ENCODE measurements around the gene POLDIP3.
"Not testable (repeated sequence)": the region's sequence is repeated elsewhere in the genome, so short reads cannot be mapped to it uniquely, and the experiment has no call there.

The POLDIP3 gene

DNA sequence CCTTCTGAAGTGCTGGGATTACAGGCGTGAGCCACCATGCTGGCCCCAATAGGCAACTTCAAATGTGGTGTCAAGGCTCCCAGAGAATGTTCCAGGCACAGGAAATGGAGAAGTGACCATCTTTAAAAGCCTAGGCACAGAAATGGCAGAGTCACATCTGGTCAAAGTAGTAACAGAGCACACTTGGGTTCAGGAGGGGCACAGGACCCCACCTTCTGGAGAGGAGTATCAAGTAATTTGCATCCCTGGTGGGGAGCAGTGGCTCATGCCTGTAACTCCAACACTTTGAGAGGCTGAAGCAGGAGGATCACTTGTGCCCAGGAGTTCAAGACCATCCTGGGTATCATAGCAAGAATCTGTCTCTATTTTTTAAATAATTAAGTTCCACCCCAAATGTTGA lies 31.7 kb downstream of the POLDIP3 start:
- no peak for DNase-seq

DNA sequence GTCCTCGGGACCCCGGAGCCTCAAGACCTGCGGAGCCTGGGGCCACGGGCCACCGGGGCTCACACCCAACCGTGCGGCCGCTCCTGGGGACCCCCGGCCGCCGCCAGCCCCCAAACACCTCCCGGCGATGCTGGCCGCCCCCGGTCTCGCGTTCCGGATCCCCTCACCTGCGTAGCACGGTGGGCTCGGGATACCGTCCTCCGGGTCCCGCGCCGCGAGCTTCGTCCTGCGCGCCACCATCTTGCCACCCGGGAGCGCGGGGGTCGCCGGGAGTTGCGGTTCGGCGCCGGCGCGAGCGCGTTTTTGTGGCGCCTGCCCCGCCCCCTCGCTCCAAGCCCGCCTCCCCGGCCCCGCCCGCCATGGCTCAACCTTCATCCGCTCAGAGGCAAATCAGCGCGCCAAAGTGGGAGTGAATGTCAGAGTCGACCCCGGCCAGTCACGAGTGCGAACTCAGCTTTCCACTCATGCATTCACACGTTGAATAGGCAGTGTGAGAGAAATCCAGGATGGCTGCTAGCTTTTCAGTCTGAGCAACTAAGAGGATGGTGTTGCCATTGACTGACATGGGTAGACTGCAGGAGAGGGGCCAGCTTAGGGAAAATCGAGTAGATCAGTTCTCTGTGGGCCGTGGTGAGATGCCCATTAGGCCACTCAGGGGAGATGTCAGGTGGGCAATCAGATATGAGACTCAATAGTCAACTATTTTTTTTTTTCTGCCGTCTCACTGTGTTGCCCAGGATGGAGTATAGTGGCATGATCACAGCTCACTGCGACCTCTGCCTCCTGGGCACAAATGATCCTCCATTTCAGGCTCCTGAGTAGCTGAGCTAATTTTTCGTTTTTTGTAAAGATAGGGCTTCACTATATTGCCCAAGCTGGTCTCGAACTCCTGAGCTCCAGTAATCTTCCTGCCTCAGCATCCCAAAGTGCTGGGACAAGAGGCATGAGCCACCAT lies 32.6 kb downstream of the POLDIP3 start:
- peak; percentile 32 for DNase-seq

DNA sequence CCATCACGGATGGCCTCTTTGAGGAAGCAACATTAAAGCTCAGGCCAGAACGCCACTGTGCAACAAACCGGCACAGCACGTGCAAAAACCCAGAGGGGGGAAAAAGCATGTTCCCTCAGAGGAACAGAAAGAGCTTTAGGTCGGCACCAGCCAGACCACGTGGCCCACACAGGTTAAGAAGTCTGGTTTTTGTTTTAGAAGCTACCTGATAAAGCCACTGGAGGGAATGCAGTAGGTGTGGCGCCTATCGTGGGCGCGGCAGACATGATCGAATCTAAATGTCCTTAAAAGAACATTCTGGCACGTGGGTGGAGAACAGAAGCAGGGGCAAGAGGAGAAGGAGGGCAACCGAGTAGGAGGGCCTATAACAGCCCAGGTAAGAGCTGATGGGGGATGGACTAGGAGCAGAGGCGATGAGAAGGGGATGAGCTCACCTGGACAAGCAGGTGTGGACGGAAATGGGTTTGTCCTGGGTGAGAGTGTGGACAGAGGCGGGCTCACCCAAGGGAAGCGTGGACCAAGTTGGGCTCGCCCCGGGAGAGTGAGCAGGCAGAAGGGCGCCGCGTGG lies 33.4 kb downstream of the POLDIP3 start:
- not testable (repeated sequence) for DNase-seq

GRCh38 chr22:42580040-42580439 lies 34.6 kb downstream of the POLDIP3 start:
- not testable (repeated sequence) for DNase-seq

DNA sequence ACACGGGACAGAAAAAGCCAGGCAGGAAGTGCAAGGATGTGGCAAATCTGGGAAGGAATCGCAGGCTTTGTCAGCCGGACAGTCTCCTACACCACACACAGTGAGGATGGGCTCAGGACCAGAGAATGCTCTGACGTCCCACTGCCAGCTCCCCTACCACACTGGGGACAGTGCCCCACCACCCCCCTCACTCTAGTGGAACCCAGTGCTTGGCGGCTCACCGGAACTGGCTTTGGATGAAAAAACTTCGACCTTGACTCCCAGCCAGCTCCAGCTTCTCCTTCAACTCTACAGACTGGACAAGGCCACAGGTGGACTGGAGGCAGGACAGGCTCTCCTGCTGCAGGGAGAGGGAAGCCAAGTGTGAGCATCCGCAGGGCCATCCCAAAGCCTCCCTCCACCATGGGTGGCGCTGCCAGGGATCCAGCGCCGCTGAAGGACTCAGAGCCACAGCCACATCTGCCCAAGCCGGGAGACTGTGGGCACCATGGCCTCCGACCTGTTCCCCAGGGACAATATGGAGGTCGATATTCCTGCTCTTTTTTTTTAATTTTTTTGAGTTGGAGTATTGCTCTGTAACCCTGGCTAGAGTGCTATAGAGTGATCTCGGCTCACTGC lies 37.0 kb downstream of the POLDIP3 start:
- no peak for DNase-seq

- not testable (repeated sequence) for DNase-seq
These were observed 37.5 kb downstream of the POLDIP3 start for GRCh38 chr22:42577141-42577540.

DNA sequence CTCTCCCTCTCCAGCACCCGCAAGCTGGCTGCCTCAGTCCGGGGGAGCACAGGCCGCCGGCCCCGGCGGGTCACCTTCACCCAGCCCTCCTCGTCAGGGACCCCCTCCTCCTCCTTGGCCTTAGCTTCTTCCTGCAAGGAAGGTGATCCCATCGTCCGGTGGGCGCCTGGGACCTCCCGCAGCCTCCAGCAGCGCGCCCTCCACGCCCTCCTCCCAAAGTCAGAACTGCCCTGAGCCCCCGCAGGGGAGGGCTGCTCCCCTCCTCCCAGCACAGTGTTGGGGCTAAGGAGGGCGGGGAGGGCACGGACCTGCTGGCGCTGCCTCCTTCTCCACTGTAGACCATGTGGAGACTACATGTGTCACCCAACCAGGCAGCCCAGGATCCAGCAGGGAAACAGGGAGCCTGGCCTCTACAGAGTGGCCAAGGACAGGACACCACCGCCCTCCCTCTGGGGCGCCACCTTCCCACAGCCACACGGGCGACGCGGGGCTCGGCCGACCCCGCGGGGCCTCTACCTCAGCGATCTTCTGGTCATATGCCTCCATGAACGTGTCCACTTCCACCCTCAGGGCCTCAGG lies 38.6 kb downstream of the POLDIP3 start:
- not testable (repeated sequence) for DNase-seq

GRCh38 chr22:42574468-42574867 lies 40.2 kb downstream of the POLDIP3 start:
- DNase-seq = not testable (repeated sequence)

GRCh38 chr22:42574046-42574445 lies 40.6 kb downstream of the POLDIP3 start:
- not testable (repeated sequence) for DNase-seq

DNA sequence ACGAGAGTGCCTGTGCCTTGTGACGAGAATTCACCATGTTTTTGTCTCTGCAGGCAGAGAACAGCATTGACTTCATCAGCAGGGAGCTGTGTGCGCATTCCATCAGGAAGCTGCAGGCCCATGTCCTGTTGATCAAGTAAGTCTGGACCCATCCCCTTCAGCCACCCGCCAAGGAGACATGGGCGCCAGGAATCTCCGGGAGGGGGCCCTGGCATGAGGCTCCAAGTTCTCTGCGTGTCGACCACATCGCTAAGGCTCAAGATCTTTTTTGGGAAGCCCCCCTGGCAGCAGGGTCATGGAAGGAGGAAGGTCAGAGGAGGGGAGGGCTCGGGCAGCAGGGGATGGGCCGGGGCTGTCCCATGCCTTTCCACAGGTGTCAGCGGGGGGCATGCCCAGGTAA lies 43.6 kb downstream of the POLDIP3 start:
- DNase-seq = not testable (repeated sequence)

DNA sequence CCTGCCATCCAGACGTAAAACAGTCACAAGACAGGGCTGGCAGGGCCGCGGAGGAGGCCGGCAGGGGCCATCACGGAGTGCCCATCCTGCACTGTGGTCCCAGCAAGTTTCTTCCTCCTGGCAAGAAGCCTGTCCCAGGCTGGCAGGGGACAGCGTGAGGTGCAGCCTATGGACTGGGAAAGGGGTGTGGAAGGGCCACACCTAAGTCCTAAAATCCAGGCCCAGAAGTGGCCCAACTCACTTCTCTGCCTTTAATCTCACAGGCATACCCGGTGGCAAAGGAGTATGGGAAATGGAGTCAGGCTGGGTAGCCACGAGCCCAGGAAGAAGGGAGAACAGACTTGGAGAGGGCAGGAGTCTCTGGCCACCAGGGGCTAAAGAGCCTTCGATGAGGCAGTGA lies 44.1 kb downstream of the POLDIP3 start:
- not testable (repeated sequence) for DNase-seq

GRCh38 chr22:42567950-42568349 lies 46.7 kb downstream of the POLDIP3 start:
- not testable (repeated sequence) for DNase-seq

DNA sequence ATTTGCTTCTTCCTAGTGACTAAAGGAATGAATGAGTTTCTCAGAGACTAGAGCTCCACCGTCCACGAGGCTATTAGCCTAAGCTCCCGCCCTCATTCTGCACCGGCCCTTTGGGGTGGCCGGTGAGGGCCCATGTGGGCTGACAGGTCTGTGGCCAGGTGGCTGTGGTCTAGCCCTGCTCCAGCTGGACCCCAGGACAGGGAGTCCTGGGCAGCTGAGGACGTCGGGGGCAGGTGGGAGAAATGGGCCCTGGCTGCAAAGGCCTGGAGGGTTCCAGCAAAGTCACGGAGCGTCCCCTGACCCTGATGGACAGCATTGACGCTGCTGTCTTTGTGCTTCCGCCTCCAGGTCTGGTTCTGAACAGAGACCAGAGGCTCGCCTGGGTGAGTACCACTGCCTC lies 48.7 kb downstream of the POLDIP3 start:
- DNase-seq = no peak

GRCh38 chr22:42564699-42565098 lies 50.0 kb downstream of the POLDIP3 start:
- no peak for DNase-seq

DNA sequence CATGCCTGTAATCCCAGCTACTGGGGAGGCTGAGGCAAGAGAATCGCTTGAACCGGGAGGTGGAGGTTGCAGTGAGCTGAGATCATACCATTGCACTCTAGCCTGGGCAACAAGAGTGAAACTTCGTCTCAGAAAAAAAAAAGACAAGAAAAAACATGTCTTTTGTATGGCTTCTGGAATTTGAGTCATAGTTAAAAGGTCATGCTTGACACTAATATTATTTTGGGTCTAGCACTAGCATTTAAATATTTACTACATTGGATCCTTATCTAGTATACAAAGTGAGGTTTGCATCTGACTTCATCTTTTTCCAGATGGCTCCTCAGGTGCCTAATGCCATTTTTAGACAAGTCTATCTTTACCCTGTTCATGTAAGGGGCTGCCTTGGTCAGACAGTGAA lies 50.7 kb downstream of the POLDIP3 start:
- DNase-seq = not testable (repeated sequence)

GRCh38 chr22:42562684-42563083 lies 52.0 kb downstream of the POLDIP3 start:
- no peak for DNase-seq

- no peak for DNase-seq
These were observed 52.4 kb downstream of the POLDIP3 start for GRCh38 chr22:42562279-42562678.

DNA sequence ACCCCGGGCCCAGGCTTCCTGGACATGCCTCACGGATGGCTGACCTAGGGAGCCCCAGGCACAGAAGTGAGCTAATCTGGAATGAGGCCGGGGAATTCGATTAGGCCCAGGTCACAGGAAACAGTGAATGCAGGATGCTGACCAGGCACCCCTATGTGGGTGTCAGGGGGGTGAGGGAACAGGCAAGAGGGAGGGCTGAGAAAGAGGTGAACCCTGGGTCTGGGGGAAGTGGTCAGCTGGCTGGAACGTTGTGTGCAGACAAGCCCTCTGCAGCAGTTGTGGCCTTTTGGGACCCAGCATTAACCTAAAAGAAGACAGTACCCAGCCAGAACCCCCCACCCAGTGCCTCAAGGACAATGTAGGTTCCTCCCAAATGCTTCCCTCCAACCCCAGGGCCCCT lies 52.8 kb downstream of the POLDIP3 start:
- no peak for DNase-seq

GRCh38 chr22:42560781-42561180 lies 53.9 kb downstream of the POLDIP3 start:
- no peak for DNase-seq

DNA sequence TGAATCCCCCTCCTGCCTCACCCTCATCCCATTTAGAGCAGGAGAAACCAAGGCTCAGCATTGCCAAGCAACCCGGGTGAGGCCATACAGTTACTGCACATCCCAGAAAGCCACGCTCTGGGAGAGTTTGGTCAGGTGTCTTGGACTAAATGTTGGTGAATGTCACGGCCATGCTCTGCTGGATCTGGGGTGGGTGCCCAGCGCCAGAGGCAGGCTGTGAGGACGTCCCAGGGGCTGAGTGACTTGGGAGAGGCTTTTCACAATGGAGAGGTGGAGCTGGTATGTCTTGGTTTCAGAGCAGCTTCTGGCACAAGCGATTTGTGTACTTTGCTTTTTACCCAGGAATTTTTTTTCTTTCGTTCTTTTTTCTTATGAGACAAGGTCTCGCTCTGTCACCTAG lies 54.3 kb downstream of the POLDIP3 start:
- no peak for DNase-seq

DNA sequence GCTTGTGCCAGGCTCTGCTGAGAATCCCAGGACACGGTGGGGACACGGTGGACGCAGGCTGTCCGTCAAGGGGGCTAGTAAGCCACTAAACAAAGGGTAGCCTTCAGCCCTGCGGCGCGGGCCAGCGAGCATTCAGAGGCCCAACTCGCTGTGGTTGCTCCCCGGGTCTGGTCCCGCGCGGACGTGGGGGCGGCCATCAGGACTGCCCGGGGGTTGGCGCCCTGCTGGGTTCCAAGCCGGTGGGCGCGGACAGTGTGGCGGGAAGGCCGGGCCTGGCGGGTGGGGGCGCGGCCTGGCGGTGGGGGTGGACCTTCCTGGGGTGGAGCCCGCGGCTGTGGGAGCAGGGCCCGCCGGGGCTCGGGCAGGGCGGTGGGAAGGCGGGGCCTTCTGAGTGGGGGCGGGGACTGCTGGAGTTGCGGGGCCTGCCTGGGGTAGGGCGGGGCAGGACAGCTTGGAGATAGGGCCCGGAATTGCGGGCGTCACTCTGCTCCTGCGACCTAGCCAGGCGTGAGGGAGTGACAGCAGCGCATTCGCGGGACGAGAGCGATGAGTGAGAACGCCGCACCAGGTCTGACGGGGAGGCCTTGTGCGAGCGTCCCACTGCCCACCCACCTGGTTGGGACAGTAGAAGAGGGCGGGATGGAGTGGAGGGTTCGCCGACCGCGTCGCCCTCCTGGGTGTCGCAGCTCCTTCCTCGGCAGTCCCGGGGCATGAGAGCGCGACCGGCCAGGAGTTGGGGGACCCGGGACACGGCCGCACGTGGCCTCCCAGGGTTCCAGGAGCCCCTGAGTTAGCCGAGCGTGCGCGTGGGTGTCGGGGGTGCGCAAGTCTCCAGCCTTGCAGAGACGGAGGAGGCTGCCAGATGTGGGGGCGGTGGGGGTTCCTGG lies 61.0 kb downstream of the POLDIP3 start, which contains the start of gene SERHL2:
Gene SERHL2, plus strand, starts transcription at position 482 of the 887 bp plus-strand sequence. Its CDS starts 65 bp downstream, at position 547.
- DNase-seq = no peak

DNA sequence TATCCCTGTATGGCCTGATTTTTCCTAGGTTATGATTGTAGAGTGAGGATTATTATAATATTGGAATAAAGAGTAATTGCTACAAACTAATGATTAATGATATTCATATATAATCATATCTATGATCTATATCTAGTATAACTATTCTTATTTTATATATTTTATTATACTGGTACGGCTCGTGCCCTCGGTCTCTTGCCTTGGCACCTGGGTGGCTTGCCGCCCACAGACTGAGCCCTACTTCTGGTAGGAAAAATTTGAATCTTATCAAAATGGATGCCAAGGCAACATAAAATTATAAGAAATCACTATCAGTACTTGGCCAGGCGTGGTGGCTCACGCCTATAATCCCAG lies 62.4 kb downstream of the POLDIP3 start:
- not testable (repeated sequence) for DNase-seq

Data from NCI-H2107 (cell line).